ENCODE data around the gene TMUB1. TPM values are rescaled to one million over a fixed set of nuclear protein-coding genes. Genes with fewer than 3 reads are reported as not detected.

TMUB1 gene
- total RNA-seq, 1 experiment from 2014 or later = 45.4 TPM

DNA sequence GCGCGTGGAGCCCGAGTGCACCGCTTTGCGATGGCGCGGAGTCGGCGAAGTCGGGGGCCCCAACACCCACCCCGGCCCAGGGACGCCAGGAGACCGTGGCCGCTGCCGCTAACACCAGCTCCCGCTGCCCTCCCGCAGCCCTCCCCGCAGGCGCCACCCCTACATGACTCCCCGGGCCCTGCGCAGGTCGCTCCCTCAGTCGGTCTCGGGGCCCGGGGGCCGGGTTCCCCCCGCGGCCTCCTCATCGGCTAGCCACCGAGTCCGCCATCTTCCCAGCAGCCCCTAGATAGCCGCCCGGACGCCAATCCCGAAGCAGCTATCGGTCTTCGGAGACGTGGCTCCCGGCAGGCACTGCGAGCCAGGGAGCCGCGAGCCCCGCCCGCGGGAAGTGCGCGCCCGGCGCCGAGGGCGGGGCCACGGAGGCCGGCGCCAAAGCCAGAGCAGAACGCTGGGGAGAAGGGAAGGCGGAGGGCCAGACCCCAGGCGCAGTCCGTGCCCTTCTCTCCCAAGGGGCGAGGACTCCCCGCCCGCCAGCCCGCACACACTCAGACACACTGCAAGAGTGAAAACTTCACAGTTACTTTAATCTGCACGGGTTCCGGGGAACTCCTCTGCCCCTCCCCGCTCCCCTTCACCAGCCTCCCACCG is 2.6 kb downstream of the TMUB1 start, which contains the start of gene FASTK:
Gene FASTK (minus strand): TSS at position 288 of the 648 bp plus-strand sequence. CDS start 43 bp downstream, at position 245.
- Histone ChIP-seq H2BK15ac (ENCODE audit: low read depth, low read length) (no peak within 1 kb of the TSS), H4K5ac (ENCODE audit: insufficient read length, low read depth, low read length) (no peak within 1 kb of the TSS), H2BK12ac (ENCODE audit: insufficient read length, low read depth, low read length) (no peak within 1 kb of the TSS), H3K27ac (ENCODE audit: insufficient read length, low read depth, low read length) (no peak within 1 kb of the TSS), H3K56ac (ENCODE audit: insufficient read length, low read depth, low read length) (no peak within 1 kb of the TSS), H2AK5ac (ENCODE audit: insufficient read length, low read length) (no peak within 1 kb of the TSS), H3K9ac (ENCODE audit: extremely low read depth, insufficient read length, low read length) (peak within 1 kb of the TSS; percentile 74), H3T11ph (ENCODE audit: low read length) (no peak within 1 kb of the TSS), H3K4me1 (ENCODE audit: insufficient read depth, low read length) (peaks cover 2% of the 10 kb centered on the region; the same call in 1 of the 2 replicates), H3K79me2 (ENCODE audit: insufficient read depth, low read length) (no peaks in the 10 kb centered on the region; the same call in 1 of the 2 replicates), H3K14ac (ENCODE audit: insufficient read depth, low read length) (peak within 1 kb of the TSS; percentile 65), H3K79me1 (ENCODE audit: insufficient read depth, low read depth, low read length, poor library complexity, severe bottlenecking) (no peaks in the 10 kb centered on the region), H3K18ac (ENCODE audit: insufficient read length, low read depth, low read length) (no peak within 1 kb of the TSS), H4K91ac (ENCODE audit: insufficient read length, low read depth, low read length) (no peak within 1 kb of the TSS), H3K23ac (ENCODE audit: insufficient read length, low read depth, low read length) (no peak within 1 kb of the TSS), H4K8ac (replicated peaks; ENCODE audit: insufficient read length, low read depth, low read length) (no peak within 1 kb of the TSS), H2AFZ (ENCODE audit: low read length) (no peak within 1 kb of the TSS), H2BK20ac (ENCODE audit: low read depth, low read length, poor library complexity, severe bottlenecking) (no peak within 1 kb of the TSS), H3K9me3 (ENCODE audit: control insufficient read depth, low read depth, low read length) (no peaks in the 10 kb centered on the region), H2BK5ac (ENCODE audit: insufficient read length, low read length) (no peak within 1 kb of the TSS), H3K23me2 (ENCODE audit: insufficient read length, low read depth, low read length, poor library complexity, severe bottlenecking) (peaks cover 7% of the 10 kb centered on the region), H2BK120ac (ENCODE audit: low read depth, low read length, poor library complexity, severe bottlenecking) (no peak within 1 kb of the TSS), H3K4ac (ENCODE audit: low read depth, low read length) (no peak within 1 kb of the TSS), H3K4me2 (ENCODE audit: insufficient read depth, insufficient read length, low read length) (peak within 1 kb of the TSS; percentile 70), H4K20me1 (ENCODE audit: control insufficient read depth, insufficient read depth, insufficient read length) (no peaks in the 10 kb centered on the region), H3K27me3 (ENCODE audit: insufficient read depth, low read length) (no peaks in the 10 kb centered on the region; the same call in 1 of the 2 replicates)
- TF ChIP-seq CTCF (conservative IDR thresholded peaks at IDR 0.05) = no peak
- no CpG with 5 or more reads among the region's 66 CpGs for whole genome bisulfite sequencing (ENCODE audit: extremely low coverage, insufficient read length, low lambda C conversion rate)
- no peaks in the 10 kb centered on the region; a peak in 1 of 5 replicates for H3K9me3 Mint-ChIP-seq
- H3K4me1 Mint-ChIP-seq = peaks cover 38 to 50% of the 10 kb centered on the region in 2 experiments
- H3K4me3 Mint-ChIP-seq = peak within 1 kb of the TSS; percentile 79 to 92
- peak; percentile 90 for DNase-seq
- H3K27me3 Mint-ChIP-seq (ENCODE audit: low read depth) = peaks cover 9% of the 10 kb centered on the region
- peaks cover 6 to 13% (median 11%) of the 10 kb centered on the region in 3 experiments for H3K36me3 Mint-ChIP-seq (ENCODE audit: insufficient read depth in 1 of 3, low read depth in 3 of 3)
- H3K27ac Mint-ChIP-seq = peak within 1 kb of the TSS; percentile 6 to 86 (median 65); a peak in 4 of 7 replicates

Measured in H9 (cell line).